ENCODE data around the gene GPC6. TPM values are rescaled to one million over a fixed set of nuclear protein-coding genes. Genes with fewer than 3 reads are reported as not detected.

The GPC6 gene
- total RNA-seq, 1 donor from 2014 or later = not detected

GRCh38 chr13:94243551-94243950 lies 1016.9 kb downstream of the GPC6 start:
- H3K4me3 Mint-ChIP-seq = no peak overlapping the region
- H3K27ac Mint-ChIP-seq = no peak overlapping the region
- H3K9me3 Mint-ChIP-seq = peaks cover 8% of the 10 kb centered on the region
- intact Hi-C loops (cut with micrococcal nuclease) = no loop called here
- ChIA-PET POLR2A (no interaction called here), CTCF (no interaction called here)
- H3K4me1 Mint-ChIP-seq = peaks cover 7% of the 10 kb centered on the region
- TF ChIP-seq CTCF (IDR thresholded peaks at IDR 0.05) = no peak
- DNase-seq (no peak), ATAC-seq (ENCODE audit: low read depth) (no peak)
- no peaks in the 10 kb centered on the region for H3K27me3 Mint-ChIP-seq
- no peaks in the 10 kb centered on the region for H3K36me3 Mint-ChIP-seq (ENCODE audit: low read depth)

- no peak for ATAC-seq (ENCODE audit: low read depth)
- ChIA-PET POLR2A (no interaction called here), CTCF (no interaction called here)
- no peaks in the 10 kb centered on the region for H3K27me3 Mint-ChIP-seq
- H3K27ac Mint-ChIP-seq = no peak overlapping the region
- TF ChIP-seq CTCF (IDR thresholded peaks at IDR 0.05) = no peak
- intact Hi-C loops (cut with micrococcal nuclease) = no loop called here
- no peaks in the 10 kb centered on the region for H3K36me3 Mint-ChIP-seq (ENCODE audit: low read depth)
- H3K9me3 Mint-ChIP-seq = peaks cover 8% of the 10 kb centered on the region
- no peak for DNase-seq
- H3K4me1 Mint-ChIP-seq = no peaks in the 10 kb centered on the region
- no peak overlapping the region for H3K4me3 Mint-ChIP-seq
Observed at GRCh38 chr13:94246495-94246894, 1019.9 kb downstream of the GPC6 start.

- intact Hi-C loops (cut with micrococcal nuclease) = no loop called here
- H3K36me3 Mint-ChIP-seq (ENCODE audit: low read depth) = no peaks in the 10 kb centered on the region
- ChIA-PET POLR2A (no interaction called here), CTCF (no interaction called here)
- H3K4me3 Mint-ChIP-seq = no peak overlapping the region
- no peak overlapping the region for H3K27ac Mint-ChIP-seq
- TF ChIP-seq CTCF (IDR thresholded peaks at IDR 0.05) = no peak
- peaks cover 8% of the 10 kb centered on the region for H3K9me3 Mint-ChIP-seq
- no peaks in the 10 kb centered on the region for H3K4me1 Mint-ChIP-seq
- no peaks in the 10 kb centered on the region for H3K27me3 Mint-ChIP-seq
- ATAC-seq (ENCODE audit: low read depth) (no peak), DNase-seq (no peak)
Observed at GRCh38 chr13:94247890-94248289, 1021.3 kb downstream of the GPC6 start.

GRCh38 chr13:94248454-94249228 lies 1022.0 kb downstream of the GPC6 start:
- H3K27ac Mint-ChIP-seq = no peak overlapping the region
- no peaks in the 10 kb centered on the region for H3K36me3 Mint-ChIP-seq (ENCODE audit: low read depth)
- ATAC-seq (ENCODE audit: low read depth) = no peak
- intact Hi-C loops (cut with micrococcal nuclease) = no loop called here
- no peaks in the 10 kb centered on the region for H3K4me1 Mint-ChIP-seq
- TF ChIP-seq CTCF (IDR thresholded peaks at IDR 0.05) = no peak
- ChIA-PET CTCF (no interaction called here), POLR2A (no interaction called here)
- H3K27me3 Mint-ChIP-seq = no peaks in the 10 kb centered on the region
- H3K4me3 Mint-ChIP-seq = no peak overlapping the region
- peaks cover 8% of the 10 kb centered on the region for H3K9me3 Mint-ChIP-seq
- no peak for DNase-seq

DNA sequence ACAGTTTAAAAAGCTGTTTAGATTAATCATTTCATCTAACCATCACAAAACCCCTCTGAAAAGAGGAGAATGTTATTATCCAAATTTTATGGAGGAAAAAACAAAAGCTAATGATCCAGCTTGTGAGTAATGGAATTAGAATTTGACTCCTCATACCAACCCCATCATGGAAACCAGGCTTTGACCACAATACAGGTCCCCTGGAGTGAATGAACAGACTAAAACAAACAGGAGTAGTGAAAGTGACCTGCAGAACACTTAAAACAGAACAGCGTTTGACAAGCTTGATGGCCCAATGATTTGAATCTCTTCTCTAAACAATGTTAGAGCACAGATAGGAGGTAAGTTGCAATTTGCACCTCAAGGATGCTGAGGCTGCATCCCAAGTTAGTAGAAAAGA lies 1022.9 kb downstream of the GPC6 start:
- CTCF ChIA-PET = no interaction called here
- no peaks in the 10 kb centered on the region for H3K36me3 Mint-ChIP-seq (ENCODE audit: low read depth)
- no peak for TF ChIP-seq CTCF (IDR thresholded peaks at IDR 0.05)
- H3K4me3 Mint-ChIP-seq = no peak overlapping the region
- POLR2A ChIA-PET = no interaction called here
- H3K9me3 Mint-ChIP-seq = peaks cover 8% of the 10 kb centered on the region
- H3K27me3 Mint-ChIP-seq = no peaks in the 10 kb centered on the region
- H3K27ac Mint-ChIP-seq = no peak overlapping the region
- intact Hi-C loops (cut with micrococcal nuclease) = no loop called here
- no peaks in the 10 kb centered on the region for H3K4me1 Mint-ChIP-seq
- no peak for ATAC-seq (ENCODE audit: low read depth)
- no peak for DNase-seq
